ENCODE results near the gene PPP3R2. TPM values are rescaled to one million over a fixed set of nuclear protein-coding genes. Genes with fewer than 3 reads are reported as not detected.

Gene PPP3R2
- total RNA-seq, 1 experiment from 2014 or later, result not detected

DNA sequence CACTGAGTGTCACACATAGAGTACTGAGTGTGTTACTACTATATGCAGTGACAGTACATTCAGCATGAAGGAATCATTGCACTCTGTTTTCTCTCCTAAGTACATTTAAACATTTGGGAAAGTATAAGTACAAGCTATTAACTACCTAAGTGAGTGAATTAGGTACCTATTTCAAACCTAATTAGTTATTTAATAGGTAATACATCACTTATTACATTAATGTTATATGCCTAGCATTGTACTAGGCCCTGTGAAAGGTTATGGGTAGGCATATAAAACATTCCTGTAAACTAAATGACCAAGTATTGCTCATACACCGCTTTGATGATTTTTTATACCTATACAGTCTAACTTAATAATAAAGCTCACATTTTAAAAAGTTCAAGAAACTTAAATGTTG lies 25.7 kb upstream of the PPP3R2 start:
- RAD21 ChIA-PET (ENCODE audit: low non-redundant PET in 1 of 2, low total read pairs in 2 of 2, uncharacterized antibody in 2 of 2, unreplicated experiment in 2 of 2), result no interaction called here
- Histone ChIP-seq H3K9ac (ENCODE audit: low read length) (no peak overlapping the region), H3K27me3 (ENCODE audit: insufficient read depth, low read length) (peaks cover 9% of the 10 kb centered on the region), H3K4me3 (replicated peaks in 1 of 2; ENCODE audit: low read depth in 1 of 2, low read length in 2 of 2) (no peak overlapping the region), H3K79me2 (ENCODE audit: insufficient read depth, low read length) (no peaks in the 10 kb centered on the region), H3K36me3 (ENCODE audit: control insufficient read depth in 1 of 2, insufficient read depth in 2 of 2, low read length in 2 of 2) (no peaks in the 10 kb centered on the region), H2AFZ (ENCODE audit: low read depth, low read length, poor library complexity, severe bottlenecking) (no peak overlapping the region), H3K9me3 (ENCODE audit: control insufficient read depth in 1 of 2, insufficient read depth in 1 of 2, low read depth in 1 of 2, low read length in 2 of 2) (no peaks in the 10 kb centered on the region), H4K20me1 (ENCODE audit: insufficient read depth) (no peaks in the 10 kb centered on the region), H3K27ac (ENCODE audit: low read depth, low read length) (no peak overlapping the region), H3K4me2 (ENCODE audit: low read length) (no peak overlapping the region), H3K4me1 (ENCODE audit: control insufficient read depth in 1 of 2, insufficient read depth in 2 of 2, low read length in 2 of 2) (no peaks in the 10 kb centered on the region), H3K9me2 (ENCODE audit: insufficient read depth) (no peaks in the 10 kb centered on the region)
- no peak for TF ChIP-seq SP1 (IDR thresholded peaks at IDR 0.05; ENCODE audit: low read depth)
- TF ChIP-seq POLR2AphosphoS5 (IDR thresholded peaks at IDR 0.05; ENCODE audit: low read depth, low read length), result no peak
- no peak for TF ChIP-seq TCF7L2 (IDR thresholded peaks at IDR 0.05; ENCODE audit: borderline replicate concordance, extremely low read depth, insufficient read depth, insufficient read length)
- no peak for TF ChIP-seq ZNF274 (IDR thresholded peaks at IDR 0.05; ENCODE audit: low read depth, low read length)
- no peak for TF ChIP-seq CEBPB (IDR thresholded peaks at IDR 0.05; ENCODE audit: low read depth)
- TF ChIP-seq FOSL1 (IDR thresholded peaks at IDR 0.05; ENCODE audit: low read depth), result no peak
- no peak for TF ChIP-seq ZFX (IDR thresholded peaks at IDR 0.05)
- TF ChIP-seq CBX3 (IDR thresholded peaks at IDR 0.05; ENCODE audit: low read depth), result no peak
- TF ChIP-seq EZH2 (IDR thresholded peaks at IDR 0.05), result no peak
- TF ChIP-seq SRF (IDR thresholded peaks at IDR 0.05; ENCODE audit: low read depth), result no peak
- TF ChIP-seq EZH2phosphoT487 (IDR thresholded peaks at IDR 0.05; ENCODE audit: borderline replicate concordance), result no peak
- TF ChIP-seq JUND (IDR thresholded peaks at IDR 0.05), result no peak
- POLR2A ChIA-PET, result no interaction called here
- intact Hi-C loops (cut with micrococcal nuclease), result no loop called here
- no peak for ATAC-seq
- no TSS peak for BruUV-seq (replicated peaks)
- no peak for DNase-seq (ENCODE audit: low read depth, low spot score)
- CTCF ChIA-PET, result no interaction called here

DNA sequence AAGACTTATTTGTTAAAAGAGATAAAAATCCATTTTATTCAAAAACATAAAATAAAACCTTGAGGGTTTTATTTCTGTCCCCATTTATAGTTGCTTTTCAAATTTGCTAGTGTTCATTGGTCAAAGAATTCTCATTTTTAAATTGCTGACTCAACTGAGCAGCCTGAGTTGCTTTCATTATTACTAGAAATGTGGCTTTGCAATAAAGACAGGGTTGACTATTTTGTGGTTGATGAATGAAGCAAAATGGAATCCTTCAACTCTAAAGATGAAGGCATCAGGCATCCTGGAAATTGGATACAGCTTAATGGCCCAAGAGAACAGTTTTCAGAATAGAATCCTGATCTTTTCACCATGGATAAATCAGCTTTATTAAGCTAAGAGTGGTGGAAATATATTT lies 23.9 kb upstream of the PPP3R2 start:
- Histone ChIP-seq H3K4me1 (ENCODE audit: control insufficient read depth in 1 of 2, insufficient read depth in 2 of 2, low read length in 2 of 2) (no peaks in the 10 kb centered on the region), H4K20me1 (ENCODE audit: insufficient read depth) (no peaks in the 10 kb centered on the region), H3K79me2 (ENCODE audit: insufficient read depth, low read length) (no peaks in the 10 kb centered on the region), H3K36me3 (ENCODE audit: control insufficient read depth in 1 of 2, insufficient read depth in 2 of 2, low read length in 2 of 2) (no peaks in the 10 kb centered on the region), H3K27me3 (ENCODE audit: insufficient read depth, low read length) (peaks cover 9% of the 10 kb centered on the region), H3K27ac (ENCODE audit: low read depth, low read length) (no peak overlapping the region), H3K9ac (ENCODE audit: low read length) (no peak overlapping the region), H3K4me3 (replicated peaks in 1 of 2; ENCODE audit: low read depth in 1 of 2, low read length in 2 of 2) (no peak overlapping the region), H2AFZ (ENCODE audit: low read depth, low read length, poor library complexity, severe bottlenecking) (no peak overlapping the region), H3K9me2 (ENCODE audit: insufficient read depth) (no peaks in the 10 kb centered on the region), H3K9me3 (ENCODE audit: control insufficient read depth in 1 of 2, insufficient read depth in 1 of 2, low read depth in 1 of 2, low read length in 2 of 2) (no peaks in the 10 kb centered on the region), H3K4me2 (ENCODE audit: low read length) (no peak overlapping the region)
- DNase-seq (ENCODE audit: low read depth, low spot score) (no peak), ATAC-seq (no peak)
- TF ChIP-seq, protein P1, sequence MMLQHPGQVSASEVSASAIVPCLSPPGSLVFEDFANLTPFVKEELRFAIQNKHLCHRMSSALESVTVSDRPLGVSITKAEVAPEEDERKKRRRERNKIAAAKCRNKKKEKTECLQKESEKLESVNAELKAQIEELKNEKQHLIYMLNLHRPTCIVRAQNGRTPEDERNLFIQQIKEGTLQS (IDR thresholded peaks at IDR 0.05), result no peak
- TF ChIP-seq EZH2 (IDR thresholded peaks at IDR 0.05) (no peak), SRF (IDR thresholded peaks at IDR 0.05; ENCODE audit: low read depth) (no peak), YY1 (IDR thresholded peaks at IDR 0.05; ENCODE audit: extremely low read depth, insufficient replicate concordance, low read depth, low read length) (no peak), ZNF274 (IDR thresholded peaks at IDR 0.05; ENCODE audit: low read depth, low read length) (no peak), EGR1 (IDR thresholded peaks at IDR 0.05; ENCODE audit: low read depth) (no peak), EZH2phosphoT487 (IDR thresholded peaks at IDR 0.05; ENCODE audit: borderline replicate concordance) (no peak), FOSL1 (IDR thresholded peaks at IDR 0.05; ENCODE audit: low read depth) (no peak)
- TF ChIP-seq, protein P2, sequence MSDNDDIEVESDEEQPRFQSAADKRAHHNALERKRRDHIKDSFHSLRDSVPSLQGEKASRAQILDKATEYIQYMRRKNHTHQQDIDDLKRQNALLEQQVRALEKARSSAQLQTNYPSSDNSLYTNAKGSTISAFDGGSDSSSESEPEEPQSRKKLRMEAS (IDR thresholded peaks at IDR 0.05), result no peak
- intact Hi-C loops (cut with micrococcal nuclease), result no loop called here
- ChIA-PET POLR2A (no interaction called here), CTCF (no interaction called here), RAD21 (ENCODE audit: low non-redundant PET in 1 of 2, low total read pairs in 2 of 2, uncharacterized antibody in 2 of 2, unreplicated experiment in 2 of 2) (no interaction called here)
- no TSS peak for BruUV-seq (replicated peaks)

Measured in HCT116 (cell line).